Posterior vena cava (tissue), 2 donors: ENCODE results near the gene TMEM125. TPM values are rescaled to one million over a fixed set of nuclear protein-coding genes. Genes with fewer than 3 reads are reported as not detected.

Source experiments
- DNase-seq: peaks from one replicate; pipeline ENCODE4 v3.0.0-alpha.2; 2020; ENCODE audit warnings: low spot score
- intact Hi-C, 2 donors: fragments of 100-400 bp; cut with DNase I; formaldehyde crosslinking; loops; one replicate each; pipeline versions ENCODE4 v1.14.1 to v1.14.2; 2022 to 2023
- total RNA-seq, 2 donors: library from RNA; stranded (reverse); fragmentation: NEBNext Ultra II Directional; extraction: Animal tissue kit (Norgen Biotek cat#: 25700); gene quantifications; one replicate each; pipeline ENCODE4 v1.2.1, GENCODE V29; 2021
- donor health status: DM: yes; HTN: yes; CAD: no.
- donor health status: DM: yes; HTN: yes; CAD: no.

Gene TMEM125
- total RNA-seq, 2 donors from 2014 or later = 0.29 TPM; not detected in 1

GRCh38 chr1:43272161-43272560 is 2.4 kb downstream of the TMEM125 start:
- DNase-seq = peak; percentile 57
- intact Hi-C loops = no loop called here

- intact Hi-C loops = no loop called here
- peak; percentile 58 for DNase-seq
Measured at GRCh38 chr1:43272576-43273571, 3.1 kb downstream of the TMEM125 start.

- DNase-seq = no peak
- intact Hi-C loops = loop anchor here in 1 of 2 donors (1.0 kb wide), 1 partner anchor 22 kb away; no protein-coding TSS in a partner anchor
Measured at GRCh38 chr1:43273708-43274107, 3.9 kb downstream of the TMEM125 start.

GRCh38 chr1:43274125-43274803 is 4.5 kb downstream of the TMEM125 start:
- intact Hi-C loops = loop anchor here in 1 of 2 donors (1.0 kb wide), 1 partner anchor 23 kb away; no protein-coding TSS in a partner anchor
- DNase-seq = peak; percentile 73

- intact Hi-C loops = loop anchor here in 1 of 2 donors (1.0 to 5.0 kb wide), 2 partner anchors 23 to 53 kb away; no protein-coding TSS in a partner anchor
- DNase-seq = peak; percentile 34
Measured at GRCh38 chr1:43274804-43275180, 5.0 kb downstream of the TMEM125 start.

GRCh38 chr1:43275826-43276620 is 6.2 kb downstream of the TMEM125 start:
- intact Hi-C loops = loop anchor here in 1 of 2 donors (5.0 kb wide), 1 partner anchor 51 kb away; no protein-coding TSS in a partner anchor
- peak; percentile 46 for DNase-seq

GRCh38 chr1:43276673-43277072 is 6.9 kb downstream of the TMEM125 start:
- intact Hi-C loops = loop anchor here in 1 of 2 donors (5.0 kb wide), 1 partner anchor 51 kb away; no protein-coding TSS in a partner anchor

GRCh38 chr1:43277116-43277876 is 7.5 kb downstream of the TMEM125 start:
- intact Hi-C loops = loop anchor here in 1 of 2 donors (5.0 kb wide), 1 partner anchor 50 kb away; no protein-coding TSS in a partner anchor
- peak; percentile 64 for DNase-seq

More at GRCh38 chr1:43276673-43277072, 6.9 kb downstream of the TMEM125 start:
- DNase-seq = peak; percentile 46

- DNase-seq = no peak
- intact Hi-C loops = loop anchor here in 1 of 2 donors (5.0 kb wide), 1 partner anchor 48 kb away; no protein-coding TSS in a partner anchor
Measured at GRCh38 chr1:43279161-43279560, 9.4 kb downstream of the TMEM125 start.

- DNase-seq = no peak
- intact Hi-C loops = loop anchor here in 1 of 2 donors (5.0 kb wide), 1 partner anchor 48 kb away; no protein-coding TSS in a partner anchor
Measured at GRCh38 chr1:43279666-43280065, 9.9 kb downstream of the TMEM125 start.

- intact Hi-C loops = no loop called here
- DNase-seq = peak; percentile 12
Measured at GRCh38 chr1:43280692-43281091, 10.9 kb downstream of the TMEM125 start.

- intact Hi-C loops = no loop called here
- DNase-seq = peak; percentile 53
Measured at GRCh38 chr1:43282220-43283195, 12.7 kb downstream of the TMEM125 start.

- peak; percentile 12 for DNase-seq
- intact Hi-C loops = no loop called here
Measured at GRCh38 chr1:43284065-43284464, 14.3 kb downstream of the TMEM125 start.

GRCh38 chr1:43284546-43285110 is 14.8 kb downstream of the TMEM125 start:
- peak; percentile 43 for DNase-seq
- intact Hi-C loops = no loop called here

GRCh38 chr1:43285269-43285990 is 15.6 kb downstream of the TMEM125 start, which contains the start of gene C1orf210:
Gene C1orf210 (minus strand): TSS chr1:43285581. CDS start chr1:43283270, 2,311 bp downstream.
- intact Hi-C loops = no loop called here
- peak; percentile 74 for DNase-seq

- intact Hi-C loops = no loop called here
- peak; percentile 68 for DNase-seq
Measured at GRCh38 chr1:43286115-43286514, 16.3 kb downstream of the TMEM125 start.
